Renal cortical epithelial cell (primary cell): ENCODE measurements around the gene TBC1D5. TPM values are rescaled to one million over a fixed set of nuclear protein-coding genes. Genes with fewer than 3 reads are reported as not detected.
"Not testable (repeated sequence)": the region's sequence is repeated elsewhere in the genome, so short reads cannot be mapped to it uniquely, and the experiment has no call there.

ENCODE experiments used
- DNase-seq: peaks from one replicate; pipeline ENCODE4 v3.0.0-alpha.2; 2011; ENCODE audit warnings: low read depth
- total RNA-seq: library from RNA; depleted of rRNA; stranded (reverse); fragments of >200 nt; gene quantifications from 2 replicates; pipeline ENCODE4 v1.2.3, GENCODE V29; 2014

TBC1D5 gene
- total RNA-seq, 1 donor from 2014 or later = 92.1 TPM

GRCh38 chr3:17645074-17645698 is 97.2 kb downstream of the TBC1D5 start:
- peak; percentile 79 for DNase-seq

DNA sequence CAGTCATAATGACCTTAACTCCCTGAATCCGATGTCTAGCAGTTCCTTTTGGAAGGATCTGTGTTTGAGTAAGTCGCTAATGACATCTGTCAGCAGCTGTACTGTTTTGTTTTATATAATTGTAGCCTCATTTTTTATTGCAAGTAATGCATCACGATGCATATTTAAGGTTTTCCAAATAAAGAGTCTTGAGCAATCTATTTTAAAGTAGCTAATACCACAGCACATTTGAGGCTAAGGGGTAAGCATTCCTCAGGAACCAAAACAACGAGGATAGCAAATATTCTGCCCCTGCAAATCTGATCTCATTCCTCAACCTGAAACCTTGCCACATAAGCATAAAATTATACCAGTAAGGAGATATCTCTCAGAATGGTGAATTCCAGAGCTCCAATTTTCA is 98.7 kb downstream of the TBC1D5 start:
- DNase-seq = peak; percentile 29

- DNase-seq = no peak
Measured at GRCh38 chr3:17642474-17642873, 100.0 kb downstream of the TBC1D5 start.

GRCh38 chr3:17640466-17640865 is 102.0 kb downstream of the TBC1D5 start:
- peak; percentile 64 for DNase-seq

GRCh38 chr3:17639765-17640164 is 102.7 kb downstream of the TBC1D5 start:
- DNase-seq = peak; percentile 79

- peak; percentile 78 for DNase-seq
Measured at GRCh38 chr3:17639257-17639656, 103.2 kb downstream of the TBC1D5 start.

DNA sequence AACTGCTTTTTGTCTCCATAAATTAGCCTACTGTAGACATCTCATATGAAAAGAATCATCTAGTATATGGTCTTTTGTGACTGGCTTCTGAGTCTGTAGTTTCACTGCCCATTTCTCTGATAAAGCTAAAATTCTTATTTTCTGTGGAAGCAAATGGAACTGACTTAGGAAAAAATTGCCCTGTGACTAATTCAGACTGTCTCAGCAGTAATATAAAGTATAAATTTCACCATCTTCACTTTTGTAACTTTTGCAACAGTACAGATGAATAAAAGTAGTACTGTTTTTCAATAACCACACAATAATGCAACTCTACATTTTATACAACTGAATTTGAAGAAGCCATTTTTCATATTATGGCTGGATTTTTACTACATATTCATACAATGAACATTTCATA is 104.1 kb downstream of the TBC1D5 start:
- no peak for DNase-seq

GRCh38 chr3:17635675-17636074 is 106.8 kb downstream of the TBC1D5 start:
- not testable (repeated sequence) for DNase-seq

DNA sequence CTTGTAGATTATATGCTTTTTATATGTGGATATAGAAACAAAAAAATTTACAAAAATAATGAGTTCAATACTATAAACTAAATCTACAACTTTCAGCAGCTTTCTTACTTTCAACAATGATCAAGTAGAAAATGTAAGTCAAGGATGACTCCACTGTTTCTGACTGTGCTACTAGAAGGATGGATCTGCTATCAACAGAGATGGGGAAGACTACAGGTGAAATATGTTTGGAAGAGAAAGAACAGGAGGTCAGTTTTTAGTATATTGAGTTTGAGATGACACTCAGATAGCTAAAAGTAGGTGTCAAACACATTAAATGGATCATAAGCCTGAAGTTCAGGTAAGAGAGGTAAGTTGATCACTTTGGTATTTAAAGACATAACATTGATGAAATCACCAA is 107.5 kb downstream of the TBC1D5 start:
- DNase-seq = no peak

- no peak for DNase-seq
Measured at GRCh38 chr3:17634201-17634600, 108.2 kb downstream of the TBC1D5 start.

DNA sequence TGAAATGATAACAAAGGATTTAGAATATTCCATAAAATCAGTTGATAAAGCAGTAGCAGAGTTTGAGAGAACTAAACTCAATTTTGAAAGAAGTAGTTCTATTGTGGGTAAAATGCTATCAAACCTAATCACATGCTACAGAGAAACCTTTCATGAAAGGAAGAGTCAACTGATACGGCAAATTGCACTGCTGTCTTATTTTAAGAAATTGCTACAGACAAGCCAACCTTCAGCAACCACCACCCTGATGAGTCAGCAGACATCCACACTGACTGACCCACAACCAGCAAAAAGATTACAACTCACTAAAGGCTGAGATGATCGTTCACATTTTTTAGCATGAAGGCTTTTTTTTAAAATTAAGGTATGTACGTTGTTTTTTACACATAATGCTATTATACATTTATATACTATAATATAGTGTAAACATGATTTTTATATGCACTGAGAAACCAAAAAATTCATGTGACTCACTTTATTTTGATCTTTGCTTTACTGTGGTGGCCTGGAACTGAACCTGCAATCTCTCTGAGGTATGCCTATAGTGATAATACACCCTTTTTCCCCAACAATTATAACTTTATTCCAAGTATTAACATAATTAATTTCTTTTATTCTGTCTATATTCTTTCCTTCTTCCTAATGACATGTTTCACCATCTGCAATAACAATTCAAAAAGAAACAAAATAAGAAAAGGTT is 109.9 kb downstream of the TBC1D5 start:
- peak; percentile 74 for DNase-seq

DNA sequence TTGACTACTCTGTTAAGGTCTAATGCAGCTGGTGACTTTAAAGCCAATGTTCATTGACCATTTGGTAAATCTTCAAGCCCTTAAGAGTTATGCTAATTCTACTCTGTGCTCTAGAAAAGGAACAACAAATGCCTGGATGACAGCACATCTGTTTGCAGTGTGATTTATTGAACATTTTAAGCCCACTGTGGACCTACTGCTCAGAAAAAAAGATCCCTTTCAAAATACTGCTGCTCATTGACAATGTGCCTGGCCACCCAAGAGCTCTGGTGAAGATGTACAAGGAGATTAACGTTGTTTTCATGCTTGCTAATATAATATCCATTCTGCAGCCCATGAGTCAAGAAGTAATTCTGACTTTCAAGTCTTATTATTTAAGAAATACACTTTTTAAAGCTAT is 110.8 kb downstream of the TBC1D5 start:
- no peak for DNase-seq

DNA sequence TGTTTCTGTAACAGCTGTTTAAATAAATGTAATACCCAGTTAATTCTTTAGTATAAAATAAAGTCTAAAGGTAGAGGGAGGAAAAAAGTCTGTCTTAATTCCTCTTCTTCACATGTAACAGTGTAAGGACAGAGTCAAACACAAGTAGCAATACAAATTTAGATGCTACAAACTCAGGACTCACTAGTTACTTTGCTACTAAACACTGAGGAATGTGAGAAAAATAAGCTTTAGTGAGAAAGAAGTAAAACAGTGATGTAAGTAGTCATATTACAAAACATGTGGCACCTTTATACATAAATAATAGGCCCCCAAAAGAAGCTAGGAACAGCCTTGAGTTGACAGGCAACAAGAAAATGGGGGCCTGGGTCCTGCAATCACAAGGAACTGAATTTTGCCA is 113.0 kb downstream of the TBC1D5 start:
- no peak for DNase-seq

GRCh38 chr3:17626395-17626794 is 116.0 kb downstream of the TBC1D5 start:
- no peak for DNase-seq

DNA sequence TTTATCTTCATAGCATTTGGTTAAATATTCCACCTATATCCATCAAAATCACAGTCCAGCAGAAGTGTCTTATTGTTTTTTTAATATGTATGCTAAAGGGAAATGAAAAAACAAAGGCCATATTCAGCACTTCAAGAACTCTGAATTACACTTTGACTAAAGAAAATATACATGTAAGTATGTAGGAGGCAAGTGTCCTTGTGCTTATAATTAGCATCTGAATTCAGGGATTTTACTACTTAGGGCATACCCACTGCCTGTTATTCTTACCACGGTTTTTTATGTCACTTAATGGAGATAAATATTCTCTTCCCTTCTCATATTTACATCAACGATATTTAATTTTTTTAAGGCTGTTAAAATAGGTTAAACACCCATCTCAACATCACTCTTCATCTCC is 117.3 kb downstream of the TBC1D5 start:
- no peak for DNase-seq

- DNase-seq = no peak
Measured at GRCh38 chr3:17623464-17623863, 119.0 kb downstream of the TBC1D5 start.

DNA sequence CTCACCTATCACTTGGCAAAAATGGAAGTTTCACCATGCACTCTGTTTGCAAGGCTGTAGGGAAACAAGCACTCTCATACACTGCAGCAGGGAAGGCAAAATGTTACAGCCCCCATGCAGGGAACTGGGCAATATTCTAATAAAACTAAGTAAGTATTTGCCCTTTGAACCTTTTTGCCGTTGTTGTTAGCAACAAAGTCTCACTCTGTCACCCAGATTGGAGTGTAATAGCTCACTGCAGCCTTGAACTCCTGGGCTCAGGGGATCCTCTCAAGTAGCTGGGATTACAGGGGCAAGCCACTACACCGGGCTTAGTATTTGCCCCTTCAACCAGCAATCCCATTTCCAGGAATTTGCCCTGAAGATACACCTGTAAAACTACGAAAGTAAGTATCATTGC is 122.5 kb downstream of the TBC1D5 start:
- no peak for DNase-seq

GRCh38 chr3:17613017-17613416 is 129.4 kb downstream of the TBC1D5 start:
- not testable (repeated sequence) for DNase-seq

DNA sequence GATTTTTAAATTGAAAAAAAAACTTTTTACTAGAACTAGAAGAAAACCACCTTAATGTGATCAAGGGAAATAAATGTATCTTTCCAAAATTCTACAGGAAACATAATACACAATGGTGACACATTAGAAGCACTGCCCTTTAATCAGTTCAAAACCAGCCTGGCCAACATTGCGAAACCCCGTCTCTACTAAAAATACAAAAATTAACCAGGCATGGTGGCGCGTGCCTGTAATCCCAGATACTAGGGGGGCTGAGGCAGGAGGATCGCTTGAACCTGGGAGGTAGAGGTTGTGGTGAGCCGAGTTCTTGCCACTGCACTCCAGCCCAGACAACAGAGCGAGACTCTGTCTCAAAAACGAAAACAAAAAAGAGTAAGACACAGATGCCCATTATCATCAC is 134.5 kb downstream of the TBC1D5 start:
- no peak for DNase-seq

DNA sequence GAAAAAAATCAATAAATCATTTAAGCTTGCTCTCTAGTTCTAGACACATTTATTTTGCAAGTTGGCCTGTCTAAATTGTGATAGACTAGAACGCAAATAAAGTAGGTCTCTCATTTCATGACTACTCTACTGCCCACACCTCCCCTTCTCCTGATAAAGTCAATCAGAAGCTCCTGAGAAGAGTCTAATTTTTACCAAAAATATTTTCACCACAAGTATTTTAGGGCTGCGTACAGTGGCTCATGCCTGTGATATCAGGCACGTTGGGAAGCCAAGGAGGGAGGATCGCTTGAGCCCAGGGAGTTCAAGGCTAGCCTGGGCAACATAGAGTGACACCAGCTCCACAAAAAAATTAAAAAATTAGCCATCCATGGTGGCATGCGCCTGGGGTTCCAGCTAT is 136.5 kb downstream of the TBC1D5 start:
- DNase-seq = no peak

- peak; percentile 98 for DNase-seq
Measured at GRCh38 chr3:17605032-17605431, 137.4 kb downstream of the TBC1D5 start.

DNA sequence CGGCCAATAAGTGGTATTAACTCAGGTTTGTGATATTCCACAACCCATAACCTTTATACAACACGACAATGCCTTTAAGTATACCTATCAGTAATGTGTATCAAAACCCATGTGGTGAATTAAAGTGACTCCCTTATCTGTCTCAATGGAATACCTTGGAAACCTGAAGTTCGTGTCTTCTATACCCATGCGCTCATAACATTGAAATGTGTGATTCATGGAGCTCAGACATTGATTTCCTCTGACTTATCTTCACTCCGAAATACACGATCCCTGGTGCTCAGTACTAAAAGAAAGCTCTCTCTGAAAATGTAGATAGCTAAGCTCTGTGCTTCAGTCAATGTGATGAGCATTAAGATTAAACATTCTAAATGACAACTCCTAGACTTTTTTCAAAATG is 140.3 kb downstream of the TBC1D5 start:
- DNase-seq = no peak

DNA sequence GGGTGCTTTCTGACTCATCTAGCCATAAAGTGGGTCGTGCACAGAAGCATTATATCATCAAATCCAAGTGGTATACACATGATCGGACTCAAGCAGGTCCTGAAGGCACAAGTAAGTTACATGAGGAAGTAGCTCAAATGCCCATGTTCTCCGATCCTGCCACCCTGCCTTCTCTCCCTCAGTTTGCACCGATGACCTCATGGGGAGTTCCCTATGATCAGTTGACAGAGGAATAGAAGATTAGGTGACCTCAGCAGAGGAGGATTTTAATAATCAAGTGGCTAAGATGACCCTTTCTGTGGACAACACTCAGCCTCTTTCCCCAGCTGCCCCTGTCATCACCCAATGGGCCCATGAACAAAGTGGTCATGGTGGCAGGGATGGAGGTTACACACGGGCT is 149.5 kb downstream of the TBC1D5 start:
- DNase-seq = peak; percentile 45

DNA sequence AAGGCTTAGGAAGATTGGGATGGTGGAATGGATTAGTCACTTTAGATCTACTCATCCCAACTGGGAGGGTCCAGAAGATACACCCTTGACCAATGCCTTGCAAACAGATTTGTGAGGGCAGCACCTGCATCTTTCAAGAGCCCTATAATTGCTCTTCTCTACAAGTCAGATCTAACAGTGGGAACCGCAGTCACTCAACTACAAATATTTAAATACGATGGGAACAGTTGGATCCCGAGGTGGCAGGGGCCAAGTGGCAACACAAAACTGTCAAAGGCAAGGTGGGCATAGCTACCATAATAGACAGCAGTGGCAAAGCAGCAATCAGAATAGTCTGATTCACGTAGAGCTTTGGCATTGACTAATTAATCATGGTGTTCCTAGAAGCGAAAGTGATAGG is 152.0 kb downstream of the TBC1D5 start:
- DNase-seq = no peak
